ENCODE data around the gene TMEM134. TPM values are rescaled to one million over a fixed set of nuclear protein-coding genes. Genes with fewer than 3 reads are reported as not detected.

Gene TMEM134
- total and polyA plus RNA-seq, 10 of the 15 experiments (the other 5 are each of a cell fraction or from before 2014, with no cell fraction given) = 1.6 to 93.8 (median 27.8) TPM

GRCh38 chr11:67507864-67508485 lies 38.9 kb upstream of the TMEM134 start, which contains the start of gene CDK2AP2 (continued):
- TF ChIP-seq CHD2 (IDR thresholded peaks at IDR 0.05; ENCODE audit: borderline replicate concordance, low read depth, low read length) = peak; percentile 97
- no peak for TF ChIP-seq RB1 (IDR thresholded peaks at IDR 0.05; ENCODE audit: borderline replicate concordance)
- no peak for TF ChIP-seq ZZZ3 (IDR thresholded peaks at IDR 0.05; ENCODE audit: control insufficient read depth, insufficient read length, low read depth)
- no peak for TF ChIP-seq CBX3 (IDR thresholded peaks at IDR 0.05; ENCODE audit: borderline replicate concordance, low read depth)
- TF ChIP-seq LARP7 (IDR thresholded peaks at IDR 0.05) = 0 out of 2 replicates have a peak, but pooled peaks have one; percentile 21
- peak; percentile 89 for TF ChIP-seq RFX5 (IDR thresholded peaks at IDR 0.05; ENCODE audit: low read depth, low read length)
- peak; percentile 100 for TF ChIP-seq NFYB (IDR thresholded peaks at IDR 0.05; ENCODE audit: insufficient read depth, low read depth, low read length)
- peak; percentile 70 for TF ChIP-seq FOXK2 (IDR thresholded peaks at IDR 0.05)
- no peak for TF ChIP-seq CBX5 (IDR thresholded peaks at IDR 0.05; ENCODE audit: low read depth)
- TF ChIP-seq KLF5 (IDR thresholded peaks at IDR 0.05; ENCODE audit: partially characterized antibody) = peak; percentile 65
- TF ChIP-seq MYC (IDR thresholded peaks at IDR 0.05; ENCODE audit: insufficient read depth, insufficient read length, insufficient replicate concordance, low read length, severe bottlenecking) = peak; percentile 74
- TF ChIP-seq DPF2 (IDR thresholded peaks at IDR 0.05) = peak; percentile 97
- TF ChIP-seq NKRF (conservative IDR thresholded peaks at IDR 0.05) = peak; percentile 83
- TF ChIP-seq E2F4 (IDR thresholded peaks at IDR 0.05; ENCODE audit: low read depth, low read length) = peak; percentile 92
- no peak for TF ChIP-seq RAD51 (IDR thresholded peaks at IDR 0.05)
- TF ChIP-seq CEBPZ (IDR thresholded peaks at IDR 0.05; ENCODE audit: low read depth, low read length) = peak; percentile 86
- no peak for TF ChIP-seq MXI1 (IDR thresholded peaks at IDR 0.05; ENCODE audit: low read depth, low read length)
- no peak for TF ChIP-seq ZNF207 (IDR thresholded peaks at IDR 0.05; ENCODE audit: borderline replicate concordance)
- no peak for TF ChIP-seq EED (IDR thresholded peaks at IDR 0.05; ENCODE audit: low read depth)
- no peak for TF ChIP-seq E2F8 (IDR thresholded peaks at IDR 0.05; ENCODE audit: low read depth, partially characterized antibody)
- TF ChIP-seq SP1 (IDR thresholded peaks at IDR 0.05; ENCODE audit: low read depth, low read length) = peak; percentile 99
- TF ChIP-seq NBN (IDR thresholded peaks at IDR 0.05) = no peak
- 0 out of 2 replicates have a peak, but pooled peaks have one; percentile 18 for TF ChIP-seq TCF3 (IDR thresholded peaks at IDR 0.05; ENCODE audit: borderline replicate concordance, insufficient read depth, low read depth, low read length)

Measured in GM12878 (cell line).